ENCODE measurements around the gene IFT122.

IFT122 gene

GRCh38 chr3:129439817-129440617, at the start of gene IFT122, which contains the start of gene MBD4:
IFT122 (plus strand) TSS chr3:129440224; CDS start chr3:129440331, 107 bp downstream.
MBD4 (minus strand) TSS chr3:129439948; CDS start chr3:129439833, 115 bp downstream.
- TF ChIP-seq FOXM1 (IDR thresholded peaks at IDR 0.05; ENCODE audit: borderline replicate concordance, low read depth): 0 out of 2 replicates have a peak, but pooled peaks have one; percentile 2
- TF ChIP-seq MAX (IDR thresholded peaks at IDR 0.05): peak; percentile 61
- no peak for TF ChIP-seq EP300 (IDR thresholded peaks at IDR 0.05; ENCODE audit: borderline replicate concordance)
- peak; percentile 93 for TF ChIP-seq TAF1 (IDR thresholded peaks at IDR 0.05; ENCODE audit: low read depth)
- no peak for TF ChIP-seq RAD21 (IDR thresholded peaks at IDR 0.05; ENCODE audit: low read depth)
- no peak for TF ChIP-seq NFIC (IDR thresholded peaks at IDR 0.05)
- no peak for TF ChIP-seq CREB1 (IDR thresholded peaks at IDR 0.05; ENCODE audit: low read depth)
- peak; percentile 97 for TF ChIP-seq CEBPB (IDR thresholded peaks at IDR 0.05)
- peak; percentile 48; the same call in 1 of the 2 replicates for TF ChIP-seq ZBTB7A (IDR thresholded peaks at IDR 0.05; ENCODE audit: low read depth)
- TF ChIP-seq EGR1 (IDR thresholded peaks at IDR 0.05): peak; percentile 89
- TF ChIP-seq USF1 (IDR thresholded peaks at IDR 0.05): no peak
- TF ChIP-seq TEAD4 (IDR thresholded peaks at IDR 0.05): 0 out of 2 replicates have a peak, but pooled peaks have one; percentile 13
- peak; percentile 91 for TF ChIP-seq YY1 (IDR thresholded peaks at IDR 0.05; ENCODE audit: low read depth)
- TF ChIP-seq REST (IDR thresholded peaks at IDR 0.05; ENCODE audit: low read depth): 0 out of 2 replicates have a peak, but pooled peaks have one; percentile 1
- no peak; the same call in 1 of the 2 replicates for TF ChIP-seq TCF12 (IDR thresholded peaks at IDR 0.05; ENCODE audit: low read depth)

- no peak for TF ChIP-seq EP300 (IDR thresholded peaks at IDR 0.05; ENCODE audit: borderline replicate concordance)
- TF ChIP-seq TCF12 (IDR thresholded peaks at IDR 0.05; ENCODE audit: low read depth): no peak
- TF ChIP-seq FOXM1 (IDR thresholded peaks at IDR 0.05; ENCODE audit: borderline replicate concordance, low read depth): no peak
Observed at GRCh38 chr3:129393271-129393670, 46.8 kb upstream of the IFT122 start.

- TF ChIP-seq FOXM1 (IDR thresholded peaks at IDR 0.05; ENCODE audit: borderline replicate concordance, low read depth) (no peak), EP300 (IDR thresholded peaks at IDR 0.05; ENCODE audit: borderline replicate concordance) (no peak), CREB1 (IDR thresholded peaks at IDR 0.05; ENCODE audit: low read depth) (no peak), TAF1 (IDR thresholded peaks at IDR 0.05; ENCODE audit: low read depth) (no peak), YY1 (IDR thresholded peaks at IDR 0.05; ENCODE audit: low read depth) (no peak), TCF12 (IDR thresholded peaks at IDR 0.05; ENCODE audit: low read depth) (no peak), NFIC (IDR thresholded peaks at IDR 0.05) (no peak), USF1 (IDR thresholded peaks at IDR 0.05) (no peak)
Observed at GRCh38 chr3:129398803-129399144, 41.2 kb upstream of the IFT122 start.

- TF ChIP-seq NFIC (IDR thresholded peaks at IDR 0.05) (no peak), MAX (IDR thresholded peaks at IDR 0.05) (no peak; the same call in 1 of the 2 replicates), TEAD4 (IDR thresholded peaks at IDR 0.05) (0 out of 2 replicates have a peak, but pooled peaks have one; percentile 12)
Observed at GRCh38 chr3:129399145-129399894, 40.7 kb upstream of the IFT122 start.

GRCh38 chr3:129399895-129400357, 40.1 kb upstream of the IFT122 start:
- no peak for TF ChIP-seq TCF12 (IDR thresholded peaks at IDR 0.05; ENCODE audit: low read depth)
- no peak for TF ChIP-seq USF1 (IDR thresholded peaks at IDR 0.05)
- TF ChIP-seq FOXM1 (IDR thresholded peaks at IDR 0.05; ENCODE audit: borderline replicate concordance, low read depth): no peak
- TF ChIP-seq MAX (IDR thresholded peaks at IDR 0.05): no peak
- TF ChIP-seq NFIC (IDR thresholded peaks at IDR 0.05): no peak
- TF ChIP-seq ZBTB7A (IDR thresholded peaks at IDR 0.05; ENCODE audit: low read depth): no peak

GRCh38 chr3:129402210-129402609, 37.8 kb upstream of the IFT122 start:
- no peak for TF ChIP-seq EP300 (IDR thresholded peaks at IDR 0.05; ENCODE audit: borderline replicate concordance)
- no peak for TF ChIP-seq ZBTB7A (IDR thresholded peaks at IDR 0.05; ENCODE audit: low read depth)
- TF ChIP-seq TEAD4 (IDR thresholded peaks at IDR 0.05): no peak
- no peak for TF ChIP-seq EGR1 (IDR thresholded peaks at IDR 0.05)
- no peak for TF ChIP-seq REST (IDR thresholded peaks at IDR 0.05; ENCODE audit: low read depth)
- TF ChIP-seq FOXM1 (IDR thresholded peaks at IDR 0.05; ENCODE audit: borderline replicate concordance, low read depth): no peak
- no peak for TF ChIP-seq CEBPB (IDR thresholded peaks at IDR 0.05)
- TF ChIP-seq MAX (IDR thresholded peaks at IDR 0.05): no peak
- no peak for TF ChIP-seq NFIC (IDR thresholded peaks at IDR 0.05)
- no peak for TF ChIP-seq TCF12 (IDR thresholded peaks at IDR 0.05; ENCODE audit: low read depth)
- TF ChIP-seq YY1 (IDR thresholded peaks at IDR 0.05; ENCODE audit: low read depth): no peak
- no peak for TF ChIP-seq CREB1 (IDR thresholded peaks at IDR 0.05; ENCODE audit: low read depth)
- TF ChIP-seq RAD21 (IDR thresholded peaks at IDR 0.05; ENCODE audit: low read depth): no peak
- no peak for TF ChIP-seq USF1 (IDR thresholded peaks at IDR 0.05)
- TF ChIP-seq TAF1 (IDR thresholded peaks at IDR 0.05; ENCODE audit: low read depth): no peak

Data from Ishikawa (cell line).